ENCODE data around the gene CLTB.

CLTB gene

GRCh38 chr5:176365351-176366231 is 50.7 kb downstream of the CLTB start, which contains the start of gene ARL10:
ARL10 (plus strand) TSS chr5:176365487; CDS start chr5:176365564, 77 bp downstream.
- no peak for TF ChIP-seq ZFX (IDR thresholded peaks at IDR 0.05; ENCODE audit: borderline replicate concordance)
- no peak for TF ChIP-seq CTCF (IDR thresholded peaks at IDR 0.05)
- no peak within 1 kb of the TSS for H3K27ac ChIP-seq

DNA sequence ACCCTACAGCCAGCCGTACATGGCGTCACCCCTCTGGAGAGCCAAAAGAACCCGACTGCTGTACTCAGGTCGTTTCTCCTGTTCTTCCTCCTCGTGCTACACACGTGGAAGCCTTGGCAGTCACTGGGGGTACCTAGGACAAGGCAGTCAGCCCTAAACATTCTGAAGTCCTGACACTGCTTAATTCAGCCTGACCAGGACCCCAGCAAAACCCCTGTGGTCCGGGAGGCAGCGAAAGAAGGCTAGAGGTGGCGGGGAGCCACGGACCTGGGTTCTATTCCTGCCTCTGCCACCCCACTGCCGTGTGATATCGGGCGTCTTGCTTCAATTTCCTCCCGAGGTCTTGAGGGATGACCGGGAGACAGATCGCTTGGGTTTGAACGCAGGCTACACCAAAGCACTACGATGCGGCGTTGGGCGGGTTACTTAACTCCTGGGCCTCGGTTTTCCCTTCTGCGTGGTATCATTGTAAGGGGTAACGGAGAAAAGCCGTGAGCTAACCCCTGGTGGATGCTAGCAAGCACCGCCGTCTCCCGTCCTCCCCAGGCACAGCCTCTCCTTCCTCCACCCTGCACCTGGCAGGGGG is 51.5 kb downstream of the CLTB start:
- TF ChIP-seq CTCF (IDR thresholded peaks at IDR 0.05) (no peak), ZFX (IDR thresholded peaks at IDR 0.05; ENCODE audit: borderline replicate concordance) (no peak)
- H3K27ac ChIP-seq, result no peak overlapping the region

DNA sequence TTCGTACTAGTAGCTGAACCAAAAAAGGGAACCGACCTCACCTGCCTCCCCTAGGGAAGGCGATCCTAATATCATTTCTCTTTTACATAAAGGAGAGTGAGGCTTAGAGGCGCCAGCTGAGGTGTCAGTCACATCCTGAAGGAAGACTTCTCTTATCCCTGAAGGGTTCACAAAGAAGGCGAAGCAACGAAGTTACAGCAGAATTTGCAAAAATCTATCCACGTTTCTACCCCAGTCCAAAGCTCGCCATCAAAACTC is 54.2 kb downstream of the CLTB start:
- H3K27ac ChIP-seq, result no peak overlapping the region
- TF ChIP-seq CTCF (IDR thresholded peaks at IDR 0.05) (no peak), ZFX (IDR thresholded peaks at IDR 0.05; ENCODE audit: borderline replicate concordance) (no peak)

GRCh38 chr5:176361437-176362232 is 54.7 kb downstream of the CLTB start, which contains the start of gene KIAA1191:
KIAA1191 (minus strand) TSS chr5:176361764; CDS start chr5:176359508, 2,256 bp downstream.
- peak within 1 kb of the TSS; percentile 48 for H3K27ac ChIP-seq
- TF ChIP-seq ZFX (IDR thresholded peaks at IDR 0.05; ENCODE audit: borderline replicate concordance), result no peak
- TF ChIP-seq CTCF (IDR thresholded peaks at IDR 0.05), result peak; percentile 34

GRCh38 chr5:176360894-176361436 is 55.4 kb downstream of the CLTB start:
- H3K27ac ChIP-seq, result peak overlapping the region; percentile 48
- TF ChIP-seq CTCF (IDR thresholded peaks at IDR 0.05) (no peak), ZFX (IDR thresholded peaks at IDR 0.05; ENCODE audit: borderline replicate concordance) (no peak)

DNA sequence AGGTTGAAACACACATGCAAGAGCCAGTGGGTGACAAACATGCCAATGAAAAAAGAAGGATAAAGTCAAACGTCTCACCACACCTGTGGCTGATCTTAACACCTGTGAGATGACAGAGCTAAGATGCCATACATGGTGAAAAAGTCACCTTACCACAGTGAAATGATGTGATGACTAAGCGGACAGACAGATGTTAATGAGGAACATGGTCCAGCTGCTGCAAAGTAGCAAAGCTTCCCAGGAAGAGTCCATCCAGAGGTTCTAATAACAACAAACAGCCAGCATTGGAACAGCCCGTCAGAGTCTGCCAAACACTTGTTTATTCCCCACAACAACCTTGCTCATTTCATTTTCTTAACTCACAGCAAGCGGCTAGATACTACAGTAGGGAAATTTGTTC is 56.7 kb downstream of the CLTB start:
- TF ChIP-seq CTCF (IDR thresholded peaks at IDR 0.05) (no peak), ZFX (IDR thresholded peaks at IDR 0.05; ENCODE audit: borderline replicate concordance) (no peak)
- H3K27ac ChIP-seq, result no peak overlapping the region
